ENCODE measurements around the gene SLC6A3.

SLC6A3 gene

GRCh38 chr5:1419476-1420210 lies 25.6 kb downstream of the SLC6A3 start:
- DNase-seq: no peak

- no peak for DNase-seq
Observed at GRCh38 chr5:1418921-1419280, 26.3 kb downstream of the SLC6A3 start.

- DNase-seq: no peak
Observed at GRCh38 chr5:1418238-1418920, 26.9 kb downstream of the SLC6A3 start.

GRCh38 chr5:1417586-1418225 lies 27.5 kb downstream of the SLC6A3 start:
- DNase-seq: no peak

GRCh38 chr5:1416856-1417469 lies 28.3 kb downstream of the SLC6A3 start:
- DNase-seq: no peak

GRCh38 chr5:1415626-1416360 lies 29.4 kb downstream of the SLC6A3 start:
- no peak for DNase-seq

- DNase-seq: no peak
Observed at GRCh38 chr5:1415059-1415425, 30.2 kb downstream of the SLC6A3 start.

- no peak for DNase-seq
Observed at GRCh38 chr5:1414311-1415058, 30.8 kb downstream of the SLC6A3 start.

GRCh38 chr5:1413611-1414241 lies 31.5 kb downstream of the SLC6A3 start:
- DNase-seq: no peak

- DNase-seq: no peak
Observed at GRCh38 chr5:1413211-1413610, 32.0 kb downstream of the SLC6A3 start.

- no peak for DNase-seq
Observed at GRCh38 chr5:1412621-1413020, 32.6 kb downstream of the SLC6A3 start.

GRCh38 chr5:1412163-1412562 lies 33.1 kb downstream of the SLC6A3 start:
- no peak for DNase-seq

- no peak for DNase-seq
Observed at GRCh38 chr5:1411099-1411498, 34.1 kb downstream of the SLC6A3 start.

GRCh38 chr5:1410156-1411014 lies 34.9 kb downstream of the SLC6A3 start:
- DNase-seq: no peak

GRCh38 chr5:1409381-1410110 lies 35.7 kb downstream of the SLC6A3 start:
- peak; percentile 9 for DNase-seq

GRCh38 chr5:1406681-1407640 lies 38.3 kb downstream of the SLC6A3 start:
- no peak for DNase-seq

- no peak for DNase-seq
Observed at GRCh38 chr5:1405539-1406530, 39.4 kb downstream of the SLC6A3 start.

- DNase-seq: no peak
Observed at GRCh38 chr5:1405121-1405520, 40.1 kb downstream of the SLC6A3 start.

All from CD4-positive, alpha-beta T cell treated with Interleukin-10 for 1 hour (primary cell).